GF-D8 (cell line): ENCODE data around the gene TES.

Experiments
- DNase-seq: peaks from one replicate; lab custom pipeline; 2025; lab: John Stamatoyannopoulos, UW

Gene TES

DNA sequence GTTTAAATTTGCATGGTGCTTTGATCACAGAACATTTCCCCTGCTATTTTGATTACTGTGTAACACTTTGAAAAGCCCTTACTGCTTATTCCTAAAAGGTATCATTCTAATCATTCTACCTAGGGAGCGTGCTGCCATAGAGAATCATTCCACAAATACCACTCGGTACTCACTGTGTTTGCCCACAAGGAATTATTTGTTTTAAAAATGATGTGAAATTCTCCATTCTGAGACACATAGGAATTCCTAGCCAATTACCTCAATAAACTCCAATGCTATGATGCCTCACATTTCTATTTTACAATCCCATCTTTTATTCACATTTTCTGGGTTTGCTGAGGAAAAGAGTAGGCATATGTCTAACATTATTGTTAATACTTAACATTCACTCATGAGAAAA lies 16.2 kb upstream of the TES start:
- no peak for DNase-seq

DNA sequence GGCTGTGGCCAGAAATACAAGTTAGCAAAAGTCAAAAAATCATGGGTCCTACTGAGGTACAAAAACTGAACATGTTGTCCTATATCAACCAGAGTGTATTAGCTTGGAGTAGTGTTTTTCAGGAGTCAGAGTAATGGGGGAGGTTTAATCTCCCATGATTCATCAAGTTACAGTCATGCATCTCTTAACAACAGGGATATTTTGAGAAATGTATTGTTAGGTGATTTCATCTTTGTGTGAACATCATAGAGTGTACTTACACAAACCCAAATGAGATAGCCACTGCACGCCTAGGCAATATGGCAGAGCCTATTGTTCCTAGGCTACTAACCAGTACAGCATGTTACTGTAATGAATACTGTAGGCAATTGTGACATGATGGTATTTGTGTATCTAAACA lies 14.9 kb upstream of the TES start:
- DNase-seq: no peak

DNA sequence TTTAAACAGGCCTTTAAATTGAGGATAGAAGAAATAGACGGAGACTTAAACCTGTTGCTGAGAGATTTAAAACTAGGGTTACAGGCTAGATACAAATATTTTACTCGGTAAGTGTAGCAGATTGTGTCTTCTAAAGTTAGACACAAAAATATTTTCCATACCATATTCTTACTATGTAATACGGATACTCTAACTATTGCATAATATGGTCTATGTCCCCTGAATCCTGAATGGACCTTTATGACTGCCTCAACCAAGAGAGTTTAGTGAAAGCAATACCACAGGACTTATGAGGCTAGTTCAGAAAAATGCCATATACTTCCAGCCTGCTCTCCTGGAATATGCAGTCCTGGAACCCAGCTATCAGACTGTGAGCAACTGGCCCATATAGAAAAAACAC lies 13.4 kb upstream of the TES start:
- DNase-seq: no peak

DNA sequence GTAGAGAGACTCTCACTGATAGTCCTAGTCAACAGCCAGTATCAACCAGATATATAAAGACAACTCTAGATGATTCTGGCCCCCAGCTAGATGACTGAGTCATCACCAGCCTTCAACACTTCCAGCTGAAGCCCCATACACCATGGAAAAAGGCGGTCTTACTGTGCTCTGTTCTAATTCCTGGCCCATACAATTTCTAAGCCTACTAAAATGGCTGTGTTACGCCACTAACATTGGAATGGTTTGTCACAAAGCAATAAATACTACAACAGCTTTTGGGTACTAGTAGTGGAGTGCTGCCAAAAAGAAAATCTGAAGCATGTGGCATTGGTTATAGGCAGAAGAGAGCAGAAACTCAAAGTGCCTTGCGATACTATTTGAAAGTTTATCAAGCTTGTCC lies 13.0 kb upstream of the TES start:
- DNase-seq: no peak

DNA sequence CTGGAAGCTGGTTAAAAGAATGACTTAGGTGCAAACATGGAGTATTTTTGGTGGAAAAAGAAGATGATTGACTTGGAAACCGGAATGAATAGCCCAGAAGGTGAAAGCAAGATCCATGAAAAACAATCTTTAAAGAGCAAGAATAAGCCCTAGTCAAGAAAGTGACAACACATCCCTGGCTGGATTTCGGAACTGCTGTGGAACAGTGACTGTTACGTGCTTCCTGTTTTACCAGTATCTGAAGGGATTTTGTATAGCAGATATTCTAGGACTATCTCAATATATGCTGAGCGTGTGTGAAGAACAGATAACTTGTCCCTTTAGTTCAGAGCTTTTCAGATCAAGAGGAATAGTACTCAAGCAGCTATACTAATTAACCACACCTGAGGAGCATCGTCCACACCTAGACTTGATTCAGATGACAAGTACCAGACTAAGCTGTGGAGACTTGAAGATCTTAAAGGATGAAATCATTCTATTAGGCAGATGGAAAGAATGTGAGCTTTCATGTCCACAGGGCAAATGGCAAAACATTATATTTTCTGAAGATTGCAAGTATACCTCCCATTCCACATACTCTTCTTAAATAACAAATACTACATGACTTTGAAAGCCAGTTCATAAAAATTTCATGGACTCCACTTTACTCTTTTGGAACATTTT lies 11.5 kb upstream of the TES start:
- DNase-seq: no peak

DNA sequence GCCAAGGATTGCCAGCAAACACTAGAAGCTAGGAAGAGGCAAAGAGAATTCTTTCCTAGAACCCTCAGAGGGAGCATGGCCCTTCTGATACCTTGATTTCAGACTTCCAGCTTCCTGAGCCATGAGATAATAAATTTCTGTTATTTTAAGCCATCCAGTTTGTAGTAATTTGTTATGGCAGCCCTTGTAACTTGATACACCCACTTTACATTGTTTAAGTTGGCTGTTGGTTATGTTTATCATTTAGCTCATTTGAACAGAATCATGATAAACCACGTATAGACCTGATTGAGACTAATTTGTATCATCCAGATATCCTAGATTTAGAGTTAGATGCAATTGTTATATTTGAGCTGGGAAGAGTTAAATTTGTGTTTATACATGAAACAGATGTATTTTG lies 9.4 kb upstream of the TES start:
- no peak for DNase-seq

DNA sequence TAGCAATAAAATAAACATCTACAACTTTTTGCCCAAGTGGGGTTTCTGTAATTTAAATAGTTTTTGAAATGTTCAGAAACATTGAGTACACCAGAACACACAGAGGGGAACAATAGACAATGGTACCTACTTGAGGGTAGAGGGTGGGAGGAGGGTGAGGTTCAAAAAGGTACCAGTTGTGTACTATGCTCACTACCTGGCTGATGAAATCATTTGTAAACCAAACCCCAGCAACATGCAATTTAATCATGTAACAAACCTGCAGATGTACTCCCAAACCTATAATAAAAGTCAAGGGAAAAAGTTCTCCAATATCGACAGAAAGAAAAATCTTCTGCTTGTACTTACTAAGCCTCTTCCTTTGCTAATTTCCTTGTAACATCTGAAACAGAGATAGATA lies 4.2 kb upstream of the TES start:
- no peak for DNase-seq

DNA sequence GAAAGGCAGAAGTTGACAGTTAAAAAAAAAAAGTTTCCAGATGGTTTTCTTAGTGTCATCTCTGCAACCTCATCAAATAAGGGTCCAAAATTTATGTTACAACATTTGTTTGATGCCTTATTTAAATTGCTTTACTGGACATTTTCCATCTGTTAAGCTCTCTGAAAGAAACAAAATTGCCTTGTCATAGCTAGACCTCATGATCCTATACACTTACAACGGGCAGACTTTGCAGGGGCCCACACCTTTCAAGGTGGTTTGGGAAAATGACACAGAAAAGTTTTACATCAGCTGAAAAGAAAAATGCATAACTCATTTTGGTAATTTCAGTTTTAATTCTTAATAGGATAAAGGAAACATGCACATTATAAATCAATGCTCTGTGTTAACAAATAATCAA lies 1.4 kb upstream of the TES start:
- DNase-seq: no peak

DNA sequence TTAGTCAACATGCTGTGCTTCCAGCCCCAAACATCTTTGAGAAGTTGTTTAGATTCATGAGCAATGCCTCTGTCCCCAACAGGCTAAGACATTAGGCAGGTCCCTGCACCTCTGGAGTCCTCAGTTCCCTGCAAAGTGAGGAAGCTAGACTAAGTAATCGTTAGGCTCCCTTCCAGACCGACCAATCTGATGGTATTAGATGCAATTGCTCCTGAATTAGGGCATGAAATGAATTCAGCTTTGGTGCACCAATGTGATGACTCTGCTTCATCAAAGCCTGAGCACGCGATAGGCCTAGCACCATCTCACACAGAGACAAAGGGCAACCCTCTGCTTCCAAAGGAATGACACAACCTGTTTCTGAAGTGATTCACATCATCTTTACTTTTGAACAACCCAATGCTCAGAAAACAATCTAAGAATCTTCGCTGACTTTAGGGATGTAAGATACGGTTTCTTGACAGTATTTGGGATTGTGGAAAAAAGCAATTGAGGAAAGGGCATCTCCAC lies 723 bp upstream of the TES start:
- no peak for DNase-seq

DNA sequence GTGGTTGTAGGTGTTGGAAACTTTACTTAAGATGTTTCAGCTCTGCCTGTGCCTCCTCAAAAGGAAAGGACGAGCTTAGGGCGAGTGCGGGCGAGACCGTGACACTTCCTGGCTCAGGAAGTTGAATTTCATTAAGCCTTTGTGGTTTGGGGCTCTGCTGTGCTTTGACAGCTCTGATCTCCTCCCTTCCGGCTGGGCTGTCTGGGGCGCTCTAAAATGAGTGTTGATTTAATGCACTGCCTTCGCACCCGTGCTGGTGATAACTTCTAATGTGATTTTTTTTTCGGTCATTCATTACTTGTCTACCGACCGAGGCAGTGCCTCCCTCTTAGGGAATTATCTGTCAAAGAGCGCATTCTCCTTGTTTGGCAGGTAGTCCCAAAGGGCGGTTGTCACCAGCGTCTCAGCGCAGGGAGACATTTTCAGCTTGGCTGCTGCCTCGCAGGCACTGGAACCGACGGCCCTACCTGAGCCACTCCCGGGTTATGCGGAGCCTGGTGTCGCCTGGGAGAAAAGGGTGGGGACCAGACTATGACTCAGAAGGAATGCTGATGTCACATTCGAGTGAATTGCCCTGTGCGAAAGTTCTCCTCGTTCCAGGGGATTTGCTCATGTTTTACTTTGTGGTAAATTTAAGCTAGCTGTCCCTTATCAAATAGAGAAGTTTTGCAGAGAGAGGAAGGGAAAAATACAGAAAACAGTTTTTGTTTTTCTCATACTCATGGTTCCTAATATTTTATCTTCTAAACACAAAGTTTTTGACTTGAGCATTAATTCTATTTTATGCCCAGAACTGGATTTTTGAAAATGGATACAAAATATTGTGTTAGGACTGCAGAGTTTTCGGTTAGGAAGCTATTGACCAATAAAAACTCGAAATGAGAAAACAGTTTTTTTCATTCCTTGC lies 920 bp downstream of the TES start:
- peak; percentile 63 for DNase-seq

DNA sequence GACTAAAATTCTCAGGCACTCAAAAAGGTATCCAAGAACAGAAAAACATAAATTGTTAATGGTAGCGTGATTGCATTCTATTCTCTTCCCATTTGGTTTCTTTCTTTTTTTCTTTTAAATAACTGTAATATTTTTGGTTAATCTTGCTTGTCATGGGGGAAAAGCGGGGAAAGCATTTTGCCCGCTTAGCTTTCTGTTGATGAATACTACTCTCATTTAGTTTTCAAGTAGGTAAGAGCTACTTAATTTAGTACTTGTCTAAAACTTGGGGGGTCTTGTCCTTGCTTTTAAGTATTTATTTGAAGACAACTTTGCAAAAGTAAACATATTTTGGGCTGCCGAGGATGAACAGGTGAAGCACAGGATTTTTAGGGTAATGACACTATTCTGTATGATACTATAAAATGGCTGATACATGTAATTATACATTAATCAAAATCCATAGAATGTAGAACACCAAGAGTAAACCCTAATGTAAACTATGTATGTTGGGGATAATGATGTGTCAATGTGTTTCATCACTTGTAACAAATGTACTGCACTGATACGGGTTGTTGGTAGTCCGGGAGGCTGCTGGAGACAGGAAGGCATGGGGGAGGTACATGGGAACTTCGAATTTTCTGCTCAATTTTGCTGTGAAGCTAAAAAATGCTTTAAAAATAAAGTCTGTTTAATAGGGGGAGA lies 1.7 kb downstream of the TES start:
- no peak for DNase-seq

DNA sequence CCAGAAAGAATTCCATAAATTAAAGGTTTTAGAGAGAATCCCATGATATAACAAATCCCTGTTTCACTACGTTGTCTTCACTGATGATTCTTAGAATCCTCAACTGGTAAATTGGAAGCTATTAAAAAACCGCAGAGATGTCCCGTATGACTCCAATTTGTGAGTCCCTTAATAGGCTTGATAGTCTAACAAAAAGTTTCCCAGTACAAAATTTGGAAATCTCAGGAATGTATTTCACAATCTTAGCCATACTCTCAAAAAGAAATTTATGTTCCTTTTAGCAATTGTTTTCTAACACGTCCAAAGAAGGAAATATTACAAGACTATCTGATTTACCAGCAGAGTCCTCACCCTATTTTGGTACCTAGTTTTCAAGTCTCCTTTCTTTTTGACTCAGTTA lies 2.5 kb downstream of the TES start:
- DNase-seq: no peak

DNA sequence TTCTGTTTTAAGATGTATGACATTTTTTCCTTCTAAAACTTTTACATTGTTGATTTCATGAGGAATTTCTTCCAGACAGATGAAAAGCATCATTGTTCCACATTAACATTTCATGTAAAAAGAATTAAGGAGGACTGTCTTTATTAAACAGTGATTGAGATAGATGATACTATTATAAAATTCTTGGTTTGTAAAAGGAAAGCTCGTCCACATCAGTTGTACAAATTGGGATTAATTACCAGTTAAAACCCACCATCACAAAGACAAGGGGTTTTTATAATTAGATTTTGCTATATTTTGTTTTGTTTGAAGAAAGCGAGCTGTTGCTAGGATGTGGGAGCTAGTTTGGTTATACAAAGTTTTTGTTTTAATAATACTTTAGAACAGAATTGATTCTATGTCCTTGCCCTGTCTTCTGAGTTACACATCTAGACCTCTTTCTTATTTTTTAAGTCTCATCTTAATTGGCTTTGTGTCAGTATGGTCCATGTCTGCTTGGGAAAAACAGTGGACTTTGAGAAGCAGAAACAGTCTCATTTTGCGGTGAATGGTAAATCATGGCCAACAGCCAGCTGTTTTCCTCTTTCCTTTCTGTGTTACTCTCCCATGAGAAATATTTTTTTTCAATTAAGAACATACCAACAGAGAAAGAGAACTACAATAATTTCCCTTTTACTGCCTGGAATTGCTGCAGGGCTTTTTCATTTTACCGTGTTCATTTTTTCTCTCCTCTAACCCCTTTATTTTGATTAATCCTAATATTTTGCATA lies 3.2 kb downstream of the TES start:
- no peak for DNase-seq

DNA sequence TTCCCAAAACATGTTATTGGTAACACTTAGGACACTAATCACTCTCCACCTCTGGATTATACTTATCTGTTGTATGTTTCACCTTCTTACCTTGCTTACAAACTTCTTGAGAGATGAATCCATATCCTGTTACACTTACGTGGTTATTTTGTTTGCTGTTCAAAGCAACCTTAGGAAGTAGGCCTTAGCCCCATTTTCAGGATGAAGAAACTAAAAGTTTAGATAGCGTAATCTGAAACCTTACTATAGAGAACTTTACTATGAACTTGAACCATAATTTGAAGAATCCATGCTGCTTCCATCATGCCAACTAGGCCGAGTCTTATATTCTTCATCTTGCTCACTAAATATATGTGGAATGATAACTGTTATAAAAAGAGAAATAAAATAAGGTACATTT lies 4.6 kb downstream of the TES start:
- DNase-seq: no peak

DNA sequence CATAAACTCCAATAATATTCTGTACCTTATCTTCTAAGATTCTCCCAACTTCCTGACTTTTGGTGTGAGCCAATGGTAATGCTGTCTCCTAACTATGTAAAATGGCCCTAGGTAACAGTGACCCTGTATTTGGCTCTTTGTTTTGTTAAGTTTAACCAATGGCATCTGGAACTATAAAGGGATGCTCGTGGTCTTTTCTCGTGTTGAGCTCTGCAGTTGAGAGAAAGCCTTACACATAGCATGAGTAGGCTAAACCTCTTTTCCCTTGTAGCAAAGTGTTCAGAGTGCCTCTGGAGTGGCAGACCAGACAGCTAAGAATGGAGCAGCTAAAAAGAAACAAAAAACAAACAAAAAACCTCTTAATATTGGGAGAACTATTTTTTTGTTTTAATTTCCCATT lies 5.2 kb downstream of the TES start:
- no peak for DNase-seq

DNA sequence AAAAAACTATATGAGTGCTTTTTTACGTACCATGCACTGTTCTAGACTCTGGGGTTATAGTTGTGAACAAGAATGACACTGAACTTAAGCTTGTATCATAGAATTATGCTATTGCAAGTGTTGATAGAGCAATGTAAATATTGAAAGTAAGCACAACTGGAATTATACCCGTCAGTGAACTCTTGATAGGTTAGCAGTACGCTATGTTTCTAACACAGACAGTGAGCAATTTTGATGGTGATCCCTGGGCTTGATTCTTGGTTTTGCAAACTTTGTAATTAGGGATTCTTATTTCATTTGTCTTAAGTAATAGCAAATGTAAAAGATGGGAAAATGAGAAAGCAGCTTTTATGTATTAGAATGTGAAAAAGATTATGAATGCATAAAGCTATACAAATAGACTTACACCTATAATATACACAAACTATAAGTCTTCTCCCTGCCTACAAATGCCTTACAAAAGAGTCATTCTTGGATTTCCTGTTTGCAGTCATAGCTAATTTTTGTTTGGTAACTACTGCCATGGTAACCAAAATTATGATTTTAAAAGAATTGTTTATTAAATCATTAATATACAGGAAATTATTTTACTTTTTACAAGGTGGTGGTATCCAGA lies 6.7 kb downstream of the TES start:
- DNase-seq: no peak

DNA sequence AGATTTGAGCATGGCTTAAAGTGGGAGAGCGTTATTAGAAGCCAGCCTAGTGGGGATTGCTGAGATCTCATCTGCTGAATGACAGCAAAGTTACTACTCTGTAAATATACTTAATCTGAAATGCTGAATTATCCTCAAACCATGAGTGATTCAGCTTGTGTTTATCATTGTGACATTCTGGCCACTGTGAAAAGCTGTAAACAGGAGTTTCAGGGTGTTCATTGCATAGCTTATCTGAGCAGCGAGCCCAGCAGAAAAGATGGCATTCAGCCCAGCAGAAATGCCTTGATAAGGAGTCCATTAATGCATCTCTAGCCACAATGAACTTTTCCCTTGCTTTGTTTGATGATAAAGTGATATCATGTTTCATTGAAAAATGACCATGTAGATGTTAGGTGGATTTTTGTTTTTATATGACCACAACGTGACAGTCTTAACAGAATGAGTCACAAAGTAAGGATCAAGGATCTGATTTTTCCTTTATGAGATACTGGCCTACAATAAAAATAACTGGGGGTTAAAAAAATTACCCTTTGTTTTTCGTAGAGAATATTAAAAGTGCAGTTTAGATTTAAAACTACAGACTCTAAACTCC lies 7.8 kb downstream of the TES start:
- DNase-seq: no peak

DNA sequence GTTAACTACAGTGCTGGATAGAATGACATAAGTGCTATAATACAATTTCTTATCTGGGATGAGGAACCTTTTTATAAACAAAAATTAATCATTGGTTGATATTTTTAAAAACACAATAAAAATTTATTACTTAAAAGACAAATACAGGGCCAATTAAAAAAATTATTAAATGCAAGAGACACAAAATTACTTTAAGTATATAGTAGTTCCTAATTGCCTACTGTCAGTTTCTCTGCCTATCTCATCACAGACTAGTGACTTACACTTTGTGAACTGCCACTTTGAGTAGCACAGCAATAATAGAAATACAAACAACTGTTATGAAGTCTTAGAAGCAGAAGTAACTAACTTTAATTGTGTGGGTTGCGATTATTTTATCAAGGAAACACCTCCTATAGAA lies 8.4 kb downstream of the TES start:
- DNase-seq: no peak

DNA sequence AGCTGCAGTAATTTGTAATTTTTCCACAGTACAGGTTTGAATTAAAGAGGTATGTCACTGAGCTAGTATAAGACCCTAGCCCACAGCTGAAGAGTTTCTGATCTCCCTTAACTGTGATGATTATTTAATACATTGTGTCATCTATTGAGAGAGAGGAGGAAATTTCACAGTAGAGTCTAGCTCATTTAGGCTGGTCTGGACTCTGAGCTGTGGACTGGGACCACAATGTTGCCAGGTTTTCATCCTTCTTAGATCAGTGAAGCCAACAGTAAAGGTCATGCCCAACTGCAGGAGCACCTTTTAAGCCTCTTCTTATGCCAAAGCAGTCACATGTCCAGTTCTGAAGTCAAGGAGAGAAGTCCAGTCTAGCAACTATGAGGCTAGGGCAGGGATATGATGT lies 8.9 kb downstream of the TES start:
- DNase-seq: no peak

DNA sequence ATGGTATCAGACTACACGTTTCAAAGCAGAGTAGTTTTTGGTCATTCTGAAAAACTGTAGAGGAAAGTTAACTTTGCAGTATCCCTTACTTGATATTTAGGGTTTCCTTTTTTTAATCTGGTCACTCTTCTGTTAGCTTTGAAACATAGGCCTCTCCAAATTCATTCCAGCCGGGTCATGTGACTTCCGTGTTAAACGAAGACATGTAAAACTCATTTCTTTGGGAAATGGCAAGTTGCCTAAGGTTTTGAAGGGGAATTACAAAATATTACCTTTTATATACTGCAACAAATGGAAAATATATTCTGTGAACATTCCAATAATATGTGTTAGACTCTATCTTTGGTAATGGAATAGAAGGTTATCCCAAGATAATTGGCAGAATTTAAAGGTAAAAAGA lies 9.5 kb downstream of the TES start:
- DNase-seq: no peak

DNA sequence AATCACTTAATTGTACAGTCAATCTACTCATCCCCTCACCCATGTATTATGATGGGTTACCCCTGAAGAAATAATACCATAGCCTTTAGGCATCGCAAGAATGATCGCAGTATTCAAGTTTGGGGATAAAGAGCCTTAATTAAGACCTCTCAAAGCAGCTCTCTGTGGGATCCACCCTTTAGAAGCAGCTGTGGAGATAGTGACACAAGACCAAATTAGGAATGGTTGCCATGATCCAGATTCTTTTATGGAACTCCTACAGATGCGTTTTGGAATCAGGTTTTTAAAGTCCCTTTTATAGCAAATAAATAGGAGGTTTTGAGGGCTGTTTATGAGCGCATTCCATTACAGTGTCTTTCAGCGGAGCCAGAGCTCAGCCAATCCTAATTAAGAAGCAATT lies 12.2 kb downstream of the TES start:
- DNase-seq: no peak
